Body of pancreas (tissue), 4 donors: Measurements from ENCODE around the gene CFAP161. TPM values are rescaled to one million over a fixed set of nuclear protein-coding genes. Genes with fewer than 3 reads are reported as not detected.

Experiments used
- ATAC-seq: fragments of 150-250 bp; one replicate; pipeline ENCODE4 v1.9.1; 2016
- DNase-seq, 4 donors: peaks; one replicate each; pipeline ENCODE4 v3.0.0-alpha.2; 2019
- H3K27ac ChIP-seq, 4 donors: fragments of 200-600 bp; sonication (generic); 1 replicate in 3 of 4; 2 replicates in 1 of 4; pipeline versions ENCODE4 v1.5.1 to v1.6.1; 2016 to 2019; ENCODE audit warnings: mild to moderate bottlenecking in 1 of 4, mixed read lengths in 1 of 4, moderate library complexity in 1 of 4
- H3K27me3 ChIP-seq, 2 donors: fragments of 200-600 bp; sonication (generic); one replicate each; pipeline ENCODE4 v1.6.0; 2016; ENCODE audit warnings: mild to moderate bottlenecking in 1 of 2
- H3K36me3 ChIP-seq, 2 donors: fragments of 200-600 bp; sonication (generic); replicated peaks in 1 of 2; 2 replicates each; pipeline ENCODE4 v1.5.1; 2016; ENCODE audit warnings: low read depth in 2 of 2; ENCODE audit not compliant: insufficient read depth in 1 of 2
- H3K4me1 ChIP-seq: fragments of 200-600 bp; sonication (generic); one replicate; pipeline ENCODE4 v1.6.0; 2016
- H3K4me3 ChIP-seq, 2 donors: fragments of 200-600 bp; sonication (generic); 1 replicate in 1 of 2; 2 replicates in 1 of 2; pipeline ENCODE4 v1.5.1; 2016 to 2019
- H3K9me3 ChIP-seq, 3 donors: fragments of 200-600 bp; sonication (generic); 1 replicate in 2 of 3; 2 replicates in 1 of 3; pipeline ENCODE4 v1.5.1; 2016
- POLR2A ChIP-seq, 3 donors: fragments of 450-650 bp; IDR thresholded peaks; one replicate each; pipeline ENCODE4 v1.6.1; 2016; ENCODE audit warnings: antibody characterized with exemption in 3 of 3, mild to moderate bottlenecking in 2 of 3
- WGBS, 2 donors: methylation state at CpG; one replicate each; pipeline ENCODE4 v1.1.5; 2017; 5-methylcytosine and 5-hydroxymethylcytosine counted together
- intact Hi-C: fragments of 100-400 bp; cut with DNase I; formaldehyde crosslinking; loops from one replicate; pipeline ENCODE4 v1.15.1; 2023
- total RNA-seq, 2 donors: library from RNA; depleted of rRNA; stranded (reverse); fragments of >200 nt; gene quantifications; one replicate each; pipeline ENCODE4 v1.1.0, GENCODE V29; 2016
- TF ChIP-seq, protein P1 (sequence below), 7 experiments: fragments of 450-650 bp in 4 of 7; fragments of 200-600 bp in 3 of 7; sonication (generic) in 3 of 7; IDR thresholded peaks; one replicate each; pipeline ENCODE4 v1.5.1; 2016 to 2019; ENCODE audit warnings: antibody characterized with exemption in 7 of 7

The CFAP161 gene
- total RNA-seq, 2 donors from 2014 or later, result not detected

DNA sequence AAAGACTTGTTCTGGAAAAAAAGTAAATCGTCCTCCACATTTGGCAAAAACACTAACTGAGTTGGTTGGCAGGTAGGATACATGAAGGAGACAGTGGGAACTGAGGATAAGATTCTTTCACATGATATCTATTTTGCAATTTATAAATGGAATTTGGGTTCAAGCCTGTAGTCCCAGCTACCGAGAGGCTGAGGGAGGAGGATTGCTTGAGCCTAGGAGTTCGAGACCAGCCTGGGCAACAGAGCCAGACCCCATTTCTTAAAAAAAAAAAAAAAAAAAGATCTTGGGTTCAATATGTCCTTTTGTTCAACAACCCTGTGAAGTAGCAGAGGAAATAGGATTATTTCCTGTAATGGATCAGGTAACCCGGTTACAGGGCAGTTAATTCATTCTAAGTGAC, 35.7 kb upstream of the CFAP161 start:
- no peak for TF ChIP-seq POLR2A (IDR thresholded peaks at IDR 0.05)
- TF ChIP-seq, protein P1, sequence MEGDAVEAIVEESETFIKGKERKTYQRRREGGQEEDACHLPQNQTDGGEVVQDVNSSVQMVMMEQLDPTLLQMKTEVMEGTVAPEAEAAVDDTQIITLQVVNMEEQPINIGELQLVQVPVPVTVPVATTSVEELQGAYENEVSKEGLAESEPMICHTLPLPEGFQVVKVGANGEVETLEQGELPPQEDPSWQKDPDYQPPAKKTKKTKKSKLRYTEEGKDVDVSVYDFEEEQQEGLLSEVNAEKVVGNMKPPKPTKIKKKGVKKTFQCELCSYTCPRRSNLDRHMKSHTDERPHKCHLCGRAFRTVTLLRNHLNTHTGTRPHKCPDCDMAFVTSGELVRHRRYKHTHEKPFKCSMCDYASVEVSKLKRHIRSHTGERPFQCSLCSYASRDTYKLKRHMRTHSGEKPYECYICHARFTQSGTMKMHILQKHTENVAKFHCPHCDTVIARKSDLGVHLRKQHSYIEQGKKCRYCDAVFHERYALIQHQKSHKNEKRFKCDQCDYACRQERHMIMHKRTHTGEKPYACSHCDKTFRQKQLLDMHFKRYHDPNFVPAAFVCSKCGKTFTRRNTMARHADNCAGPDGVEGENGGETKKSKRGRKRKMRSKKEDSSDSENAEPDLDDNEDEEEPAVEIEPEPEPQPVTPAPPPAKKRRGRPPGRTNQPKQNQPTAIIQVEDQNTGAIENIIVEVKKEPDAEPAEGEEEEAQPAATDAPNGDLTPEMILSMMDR (IDR thresholded peaks at IDR 0.05), result no peak
- Histone ChIP-seq H3K4me1 (peaks cover 6% of the 10 kb centered on the region), H3K4me3 (no peak overlapping the region), H3K27ac (no peak overlapping the region), H3K27me3 (no peaks in the 10 kb centered on the region), H3K36me3 (no peaks in the 10 kb centered on the region), H3K9me3 (no peaks in the 10 kb centered on the region)
- no peak for ATAC-seq
- 60 to 66% methylated on average over 4 of the region's 4 CpGs for WGBS, 2 donors
- DNase-seq, result no peak
- intact Hi-C loops, result no loop called here

DNA sequence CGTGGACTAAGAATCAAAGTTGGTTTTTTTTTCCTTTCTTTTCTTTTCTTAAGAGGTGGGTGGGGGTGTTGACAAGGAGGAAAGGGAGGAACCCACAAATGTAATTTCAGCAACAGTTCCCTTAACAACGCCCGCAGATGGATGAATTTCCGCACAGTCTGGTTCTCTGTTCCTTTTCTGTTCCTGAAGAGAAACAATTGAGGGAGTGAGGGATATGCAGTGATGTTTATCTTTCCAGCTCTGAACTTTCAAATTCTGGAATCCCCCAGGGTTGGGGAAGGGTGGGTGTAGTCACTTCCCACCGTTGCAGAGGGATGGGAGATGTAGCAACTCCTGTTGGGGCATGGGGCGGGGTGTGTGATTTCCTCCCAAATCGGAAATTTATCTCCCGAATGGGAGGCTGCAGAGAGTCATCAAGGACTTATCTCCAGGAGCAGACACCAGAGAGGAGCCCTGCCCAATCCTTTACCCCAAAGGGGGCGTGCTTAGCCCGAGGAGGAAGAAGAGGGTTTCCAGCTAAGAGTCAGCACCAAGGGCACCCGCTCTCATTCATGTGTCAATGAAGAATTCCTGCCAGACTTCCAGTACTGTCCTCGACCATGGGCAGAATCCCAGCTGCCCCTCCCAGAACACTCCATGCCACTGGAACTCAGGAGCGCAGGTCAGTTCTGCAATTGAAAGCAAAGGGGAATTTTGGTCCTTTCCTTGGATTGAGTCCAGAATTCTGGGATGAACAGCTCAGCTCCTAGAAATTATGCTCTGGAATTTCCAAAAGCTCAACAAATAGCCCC, 35.0 kb upstream of the CFAP161 start:
- intact Hi-C loops, result no loop called here
- H3K9me3 ChIP-seq, result no peaks in the 10 kb centered on the region
- TF ChIP-seq, protein P1 (IDR thresholded peaks at IDR 0.05), result no peak
- no peak for TF ChIP-seq POLR2A (IDR thresholded peaks at IDR 0.05)
- H3K27ac ChIP-seq, result no peak overlapping the region
- ATAC-seq (peak; percentile 47), DNase-seq (peak in 2 of 4 donors; percentile 9 to 14)
- no peaks in the 10 kb centered on the region for H3K27me3 ChIP-seq
- no peak overlapping the region for H3K4me3 ChIP-seq
- 50 to 61% methylated on average over 13 of the region's 13 CpGs for WGBS, 2 donors
- peaks cover 6% of the 10 kb centered on the region for H3K4me1 ChIP-seq
- H3K36me3 ChIP-seq, result no peaks in the 10 kb centered on the region

DNA sequence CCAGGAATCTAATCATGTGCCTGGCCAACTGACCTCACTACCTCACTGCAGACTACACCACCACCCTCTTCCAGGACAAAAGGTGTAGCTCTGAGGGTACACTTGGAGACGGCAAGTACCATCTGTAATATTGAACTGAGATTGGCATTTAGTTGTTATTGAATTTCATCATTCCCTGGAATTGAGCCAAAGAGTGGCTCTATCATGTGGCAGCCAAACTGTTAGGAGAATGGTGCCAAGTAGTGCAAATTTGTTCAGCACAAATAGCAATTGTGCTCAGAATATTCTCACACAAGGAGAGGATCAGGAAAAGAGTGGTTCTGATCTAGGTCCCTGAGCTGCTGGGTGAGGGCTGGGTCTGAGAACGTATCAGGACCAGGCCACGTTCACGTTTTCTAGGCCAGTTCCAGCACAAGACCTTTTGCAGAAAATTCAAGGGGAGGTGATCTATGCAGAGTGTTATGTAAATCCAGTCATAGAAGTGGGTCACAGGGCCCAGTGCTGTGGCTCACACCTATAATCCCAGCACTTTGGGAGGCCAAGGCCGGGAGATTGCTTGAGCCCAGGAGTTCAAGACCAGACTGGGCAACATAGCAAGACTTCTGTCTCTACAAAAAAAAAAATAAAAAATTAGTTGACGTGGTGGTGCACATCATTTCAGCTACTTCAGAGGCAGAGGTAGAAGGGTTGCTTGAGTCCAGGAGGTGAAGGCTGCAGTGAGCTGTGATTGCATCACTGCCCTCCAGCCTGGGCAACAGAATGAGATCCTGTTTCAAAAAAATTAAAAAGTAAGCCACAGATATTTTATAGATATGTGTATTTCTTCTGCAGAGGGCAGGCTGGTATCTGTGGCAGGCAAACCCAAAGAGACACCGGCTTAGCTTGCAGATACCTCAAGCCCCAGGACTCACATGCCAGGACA, 31.9 kb upstream of the CFAP161 start:
- Histone ChIP-seq H3K4me3 (no peak overlapping the region), H3K27me3 (no peaks in the 10 kb centered on the region), H3K27ac (no peak overlapping the region), H3K9me3 (no peaks in the 10 kb centered on the region), H3K4me1 (peaks cover 6% of the 10 kb centered on the region), H3K36me3 (no peaks in the 10 kb centered on the region)
- WGBS, 2 donors, result 58 to 59% methylated on average over 7 of the region's 7 CpGs
- no peak for DNase-seq
- TF ChIP-seq, protein P1 (IDR thresholded peaks at IDR 0.05), result no peak
- no peak for TF ChIP-seq POLR2A (IDR thresholded peaks at IDR 0.05)
- ATAC-seq, result no peak
- intact Hi-C loops, result loop anchor here (10.0 kb wide), 1 partner anchor 283 kb away; no protein-coding TSS in a partner anchor

DNA sequence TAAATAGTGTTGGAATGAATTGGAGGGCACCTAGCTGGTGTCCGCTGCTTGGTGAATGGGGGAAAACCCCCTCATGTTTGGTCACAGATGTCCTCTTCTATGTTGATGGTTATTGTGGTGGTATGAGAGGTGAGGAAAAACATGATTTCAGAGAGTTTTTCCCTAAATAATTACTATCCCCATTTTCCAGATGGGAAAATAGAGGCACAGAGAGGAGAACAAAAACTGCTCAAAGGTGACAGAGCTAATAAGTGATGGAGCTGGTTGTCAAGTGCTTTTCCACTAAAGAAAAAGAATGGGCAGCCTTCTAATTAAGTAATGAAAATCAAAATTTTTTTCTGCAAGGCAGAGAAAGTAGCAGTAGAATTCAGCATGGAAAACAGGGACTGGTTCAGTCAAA, 30.2 kb upstream of the CFAP161 start:
- no peaks in the 10 kb centered on the region for H3K9me3 ChIP-seq
- 100% methylated on average over 1 of the region's 1 CpG for WGBS, 2 donors
- ATAC-seq (no peak), DNase-seq (no peak)
- H3K27ac ChIP-seq, result no peak overlapping the region
- no peaks in the 10 kb centered on the region for H3K27me3 ChIP-seq
- no peak for TF ChIP-seq POLR2A (IDR thresholded peaks at IDR 0.05)
- TF ChIP-seq, protein P1 (IDR thresholded peaks at IDR 0.05), result no peak
- H3K4me1 ChIP-seq, result peaks cover 6% of the 10 kb centered on the region
- no peaks in the 10 kb centered on the region for H3K36me3 ChIP-seq
- H3K4me3 ChIP-seq, result no peak overlapping the region
- intact Hi-C loops, result loop anchor here (10.0 kb wide), 1 partner anchor 281 kb away; no protein-coding TSS in a partner anchor
